Activated T-helper 2 cell treated with anti-CD3 and anti-CD28 coated beads, Interferon-gamma antibody, Interleukin-2, Interleukin-4, amounts not matched to agents 10 μg/mL and 5 μg/mL and 100 μg/mL, durations not matched to agents 14 hours and 24 hours and 36 hours (primary cell): ENCODE measurements around the gene ST3GAL4. TPM values are rescaled to one million over a fixed set of nuclear protein-coding genes. Genes with fewer than 3 reads are reported as not detected.
"Not testable (repeated sequence)": the region's sequence is repeated elsewhere in the genome, so short reads cannot be mapped to it uniquely, and the experiment has no call there.

Source experiments
- DNase-seq: peaks from one replicate; pipeline ENCODE4 v3.0.0; 2021; ENCODE audit warnings: low spot score
- H3K27ac Mint-ChIP-seq: one replicate; pipeline ENCODE4 v1.8.0; 2021; ENCODE audit warnings: mixed read lengths
- H3K27me3 Mint-ChIP-seq: one replicate; pipeline ENCODE4 v1.8.0; 2021; ENCODE audit warnings: low read depth, mixed read lengths
- H3K36me3 Mint-ChIP-seq: one replicate; pipeline ENCODE4 v1.8.0; 2021; ENCODE audit warnings: low read depth, mixed read lengths
- H3K4me1 Mint-ChIP-seq: one replicate; pipeline ENCODE4 v1.8.0; 2021; ENCODE audit warnings: low read depth, mixed read lengths
- H3K4me3 Mint-ChIP-seq: one replicate; pipeline ENCODE4 v1.8.0; 2021; ENCODE audit warnings: low read depth, mild to moderate bottlenecking, moderate library complexity, mixed read lengths
- H3K9me3 Mint-ChIP-seq: one replicate; pipeline ENCODE4 v1.8.0; 2021; ENCODE audit warnings: mixed read lengths
- intact Hi-C: fragments of 100-400 bp; cut with micrococcal nuclease; formaldehyde crosslinking; loops from one replicate; pipeline ENCODE4 v1.15.1; 2023
- total RNA-seq: library from RNA; stranded (reverse); gene quantifications from 2 replicates; pipeline ENCODE4 v1.2.3, GENCODE V29; 2022

The ST3GAL4 gene
- 12.4 and 14.4 TPM in 2 replicates for total RNA-seq

GRCh38 chr11:126355324-126355925, at the start of gene ST3GAL4:
TSS of gene ST3GAL4 (plus strand) at chr11:126355686. CDS start at chr11:126406156, 50,470 bp downstream.
- Mint-ChIP-seq H3K27ac (peak within 1 kb of the TSS; percentile 91), H3K27me3 (no peaks in the 10 kb centered on the region), H3K4me1 (peaks cover 35% of the 10 kb centered on the region), H3K4me3 (peak within 1 kb of the TSS; percentile 98), H3K36me3 (peaks cover 28% of the 10 kb centered on the region), H3K9me3 (no peaks in the 10 kb centered on the region)
- intact Hi-C loops = loop anchor here (1.0 to 2.0 kb wide), 2 partner anchors 65 to 70 kb away; no protein-coding TSS in a partner anchor
- DNase-seq = peak; percentile 66

GRCh38 chr11:126305699-126306098, 49.8 kb upstream of the ST3GAL4 start:
- Mint-ChIP-seq H3K36me3 (peaks cover 52% of the 10 kb centered on the region), H3K4me1 (peaks cover 32% of the 10 kb centered on the region), H3K4me3 (peak overlapping the region; percentile 72), H3K27ac (peak overlapping the region; percentile 70), H3K27me3 (no peaks in the 10 kb centered on the region), H3K9me3 (no peaks in the 10 kb centered on the region)
- intact Hi-C loops = loop anchor here (2.0 kb wide), 2 partner anchors 23 to 115 kb away; partner anchors contain the start of gene TIRAP
- DNase-seq = no peak

GRCh38 chr11:126307706-126308105, 47.8 kb upstream of the ST3GAL4 start:
- H3K4me1 Mint-ChIP-seq = peaks cover 36% of the 10 kb centered on the region
- H3K27ac Mint-ChIP-seq = no peak overlapping the region
- H3K27me3 Mint-ChIP-seq = no peaks in the 10 kb centered on the region
- DNase-seq = no peak
- no peak overlapping the region for H3K4me3 Mint-ChIP-seq
- peaks cover 53% of the 10 kb centered on the region for H3K36me3 Mint-ChIP-seq
- intact Hi-C loops = no loop called here
- no peaks in the 10 kb centered on the region for H3K9me3 Mint-ChIP-seq

GRCh38 chr11:126308271-126308671, 47.2 kb upstream of the ST3GAL4 start:
- Mint-ChIP-seq H3K4me1 (peaks cover 33% of the 10 kb centered on the region), H3K27ac (no peak overlapping the region), H3K27me3 (no peaks in the 10 kb centered on the region), H3K36me3 (peaks cover 54% of the 10 kb centered on the region), H3K9me3 (no peaks in the 10 kb centered on the region), H3K4me3 (no peak overlapping the region)
- no peak for DNase-seq
- intact Hi-C loops = no loop called here

GRCh38 chr11:126308771-126309170, 46.7 kb upstream of the ST3GAL4 start:
- DNase-seq, H3K9me3 Mint-ChIP-seq, H3K27me3 Mint-ChIP-seq, intact Hi-C loops, H3K4me3 Mint-ChIP-seq, H3K27ac Mint-ChIP-seq: not testable (repeated sequence)
- Mint-ChIP-seq H3K4me1 (peaks cover 33% of the 10 kb centered on the region), H3K36me3 (peaks cover 51% of the 10 kb centered on the region)

- Mint-ChIP-seq H3K9me3 (no peaks in the 10 kb centered on the region), H3K27me3 (no peaks in the 10 kb centered on the region), H3K36me3 (peaks cover 57% of the 10 kb centered on the region), H3K4me3 (no peak overlapping the region), H3K4me1 (peaks cover 29% of the 10 kb centered on the region), H3K27ac (no peak overlapping the region)
- intact Hi-C loops = loop anchor here (1.0 kb wide), 2 partner anchors 43 to 170 kb away; no protein-coding TSS in a partner anchor
- DNase-seq = peak; percentile 41
These were observed 45.1 kb upstream of the ST3GAL4 start for GRCh38 chr11:126310200-126310991.

- intact Hi-C loops = loop anchor here (1.0 kb wide), 2 partner anchors 42 to 169 kb away; no protein-coding TSS in a partner anchor
- peaks cover 57% of the 10 kb centered on the region for H3K36me3 Mint-ChIP-seq
These were observed 44.5 kb upstream of the ST3GAL4 start for GRCh38 chr11:126310992-126311310.

GRCh38 chr11:126311401-126312291, 43.8 kb upstream of the ST3GAL4 start:
- H3K9me3 Mint-ChIP-seq = peaks cover 8% of the 10 kb centered on the region
- DNase-seq = no peak
- no peak overlapping the region for H3K4me3 Mint-ChIP-seq
- intact Hi-C loops = no loop called here
- H3K27ac Mint-ChIP-seq = no peak overlapping the region
- H3K4me1 Mint-ChIP-seq = peaks cover 28% of the 10 kb centered on the region
- peaks cover 60% of the 10 kb centered on the region for H3K36me3 Mint-ChIP-seq
- no peaks in the 10 kb centered on the region for H3K27me3 Mint-ChIP-seq

More at GRCh38 chr11:126310992-126311310, 44.5 kb upstream of the ST3GAL4 start:
- peaks cover 25% of the 10 kb centered on the region for H3K4me1 Mint-ChIP-seq
- no peaks in the 10 kb centered on the region for H3K27me3 Mint-ChIP-seq
- H3K27ac Mint-ChIP-seq = no peak overlapping the region
- DNase-seq = no peak
- no peak overlapping the region for H3K4me3 Mint-ChIP-seq
- H3K9me3 Mint-ChIP-seq = peaks cover 2% of the 10 kb centered on the region

GRCh38 chr11:126312961-126313360, 42.5 kb upstream of the ST3GAL4 start:
- Mint-ChIP-seq H3K27me3 (no peaks in the 10 kb centered on the region), H3K36me3 (peaks cover 60% of the 10 kb centered on the region), H3K4me1 (peaks cover 32% of the 10 kb centered on the region), H3K9me3 (peaks cover 8% of the 10 kb centered on the region), H3K27ac (no peak overlapping the region), H3K4me3 (no peak overlapping the region)
- DNase-seq = no peak
- intact Hi-C loops = no loop called here

- intact Hi-C loops = no loop called here
- peaks cover 40% of the 10 kb centered on the region for H3K4me1 Mint-ChIP-seq
- H3K36me3 Mint-ChIP-seq = peaks cover 60% of the 10 kb centered on the region
- H3K9me3 Mint-ChIP-seq = peaks cover 8% of the 10 kb centered on the region
- H3K27me3 Mint-ChIP-seq = no peaks in the 10 kb centered on the region
- no peak for DNase-seq
- no peak overlapping the region for H3K4me3 Mint-ChIP-seq
- no peak overlapping the region for H3K27ac Mint-ChIP-seq
These were observed 41.7 kb upstream of the ST3GAL4 start for GRCh38 chr11:126313826-126314225.

- H3K4me1 Mint-ChIP-seq = peaks cover 39% of the 10 kb centered on the region
- peak overlapping the region; percentile 77 for H3K27ac Mint-ChIP-seq
- peaks cover 8% of the 10 kb centered on the region for H3K9me3 Mint-ChIP-seq
- peaks cover 58% of the 10 kb centered on the region for H3K36me3 Mint-ChIP-seq
- H3K27me3 Mint-ChIP-seq = no peaks in the 10 kb centered on the region
- intact Hi-C loops = loop anchor here (2.0 kb wide), 1 partner anchor 35 kb away; no protein-coding TSS in a partner anchor
- DNase-seq = no peak
- peak overlapping the region; percentile 45 for H3K4me3 Mint-ChIP-seq
These were observed 38.1 kb upstream of the ST3GAL4 start for GRCh38 chr11:126317432-126317755.

- Mint-ChIP-seq H3K4me3 (peak overlapping the region; percentile 45), H3K36me3 (peaks cover 56% of the 10 kb centered on the region), H3K27ac (peak overlapping the region; percentile 77), H3K9me3 (peaks cover 8% of the 10 kb centered on the region), H3K27me3 (no peaks in the 10 kb centered on the region), H3K4me1 (peaks cover 39% of the 10 kb centered on the region)
- DNase-seq = no peak
- intact Hi-C loops = loop anchor here (2.0 kb wide), 1 partner anchor 35 kb away; no protein-coding TSS in a partner anchor
These were observed 37.5 kb upstream of the ST3GAL4 start for GRCh38 chr11:126317756-126318573.
